ENCODE measurements around the gene TMEM205.
"Not testable (repeated sequence)": the region's sequence is repeated elsewhere in the genome, so short reads cannot be mapped to it uniquely, and the experiment has no call there.

TMEM205 gene

GRCh38 chr19:11338569-11339253 is 7.4 kb downstream of the TMEM205 start:
- DNase-seq = no peak

GRCh38 chr19:11338121-11338520 is 7.9 kb downstream of the TMEM205 start:
- DNase-seq = no peak

GRCh38 chr19:11337080-11337479 is 9.0 kb downstream of the TMEM205 start:
- no peak for DNase-seq

- no peak for DNase-seq
Measured at GRCh38 chr19:11335449-11336146, 10.5 kb downstream of the TMEM205 start.

GRCh38 chr19:11333838-11334237 is 12.2 kb downstream of the TMEM205 start:
- DNase-seq = not testable (repeated sequence)

- no peak for DNase-seq
Measured at GRCh38 chr19:11332822-11333221, 13.2 kb downstream of the TMEM205 start.

GRCh38 chr19:11331502-11331901 is 14.6 kb downstream of the TMEM205 start:
- no peak for DNase-seq

- DNase-seq = no peak
Measured at GRCh38 chr19:11330127-11330526, 15.9 kb downstream of the TMEM205 start.

- no peak for DNase-seq
Measured at GRCh38 chr19:11325544-11325943, 20.5 kb downstream of the TMEM205 start.

- no peak for DNase-seq
Measured at GRCh38 chr19:11324748-11325389, 21.2 kb downstream of the TMEM205 start.

GRCh38 chr19:11324079-11324661 is 21.9 kb downstream of the TMEM205 start:
- DNase-seq = no peak

- DNase-seq = no peak
Measured at GRCh38 chr19:11323601-11324078, 22.4 kb downstream of the TMEM205 start.

- DNase-seq = no peak
Measured at GRCh38 chr19:11322269-11323024, 23.6 kb downstream of the TMEM205 start.

- no peak for DNase-seq
Measured at GRCh38 chr19:11321191-11322126, 24.6 kb downstream of the TMEM205 start.

- DNase-seq = not testable (repeated sequence)
Measured at GRCh38 chr19:11320278-11320995, 25.6 kb downstream of the TMEM205 start.

- no peak for DNase-seq
Measured at GRCh38 chr19:11306337-11306736, 39.7 kb downstream of the TMEM205 start.

- DNase-seq = no peak
Measured at GRCh38 chr19:11304936-11305335, 41.1 kb downstream of the TMEM205 start.

GRCh38 chr19:11300811-11301120 is 45.3 kb downstream of the TMEM205 start:
- no peak for DNase-seq

GRCh38 chr19:11299946-11300810 is 45.9 kb downstream of the TMEM205 start:
- no peak for DNase-seq

GRCh38 chr19:11296264-11296663 is 49.8 kb downstream of the TMEM205 start:
- DNase-seq = no peak
